NCI-H1092 (cell line): ENCODE results near the gene TMEM134.
A peak's percentile ranks its signal among the peaks of the same experiment; 100 is the strongest.
"Not testable (repeated sequence)": the region's sequence is repeated elsewhere in the genome, so short reads cannot be mapped to it uniquely, and the experiment has no call there.

Source experiments
- DNase-seq: peaks from one replicate; lab custom pipeline; 2025; lab: John Stamatoyannopoulos, UW

TMEM134 gene

GRCh38 chr11:67485873-67486361 lies 16.9 kb upstream of the TMEM134 start:
- DNase-seq = not testable (repeated sequence)

DNA sequence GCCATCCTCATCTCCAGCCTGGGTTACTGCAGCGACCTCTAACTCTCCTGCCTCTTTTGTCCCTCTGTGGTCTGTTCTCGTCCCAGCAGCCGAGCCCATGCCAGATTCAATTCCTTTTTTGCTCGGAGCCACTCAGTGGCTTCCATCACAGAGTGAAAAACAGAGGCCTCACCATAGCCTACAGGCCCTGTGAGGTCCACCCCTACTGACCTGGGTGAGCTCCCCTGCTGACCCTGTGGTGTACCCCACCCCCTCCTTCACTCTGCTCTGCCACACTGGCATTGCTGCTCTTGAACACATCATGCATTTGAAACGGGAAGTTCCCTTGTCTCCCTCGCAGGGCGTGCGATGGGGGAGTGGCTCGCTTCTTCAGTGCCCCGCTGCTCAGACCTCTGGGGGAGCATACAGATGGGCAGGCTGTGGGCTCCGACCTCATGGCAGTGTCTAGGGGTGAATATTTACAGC lies 15.8 kb upstream of the TMEM134 start:
- DNase-seq = no peak

DNA sequence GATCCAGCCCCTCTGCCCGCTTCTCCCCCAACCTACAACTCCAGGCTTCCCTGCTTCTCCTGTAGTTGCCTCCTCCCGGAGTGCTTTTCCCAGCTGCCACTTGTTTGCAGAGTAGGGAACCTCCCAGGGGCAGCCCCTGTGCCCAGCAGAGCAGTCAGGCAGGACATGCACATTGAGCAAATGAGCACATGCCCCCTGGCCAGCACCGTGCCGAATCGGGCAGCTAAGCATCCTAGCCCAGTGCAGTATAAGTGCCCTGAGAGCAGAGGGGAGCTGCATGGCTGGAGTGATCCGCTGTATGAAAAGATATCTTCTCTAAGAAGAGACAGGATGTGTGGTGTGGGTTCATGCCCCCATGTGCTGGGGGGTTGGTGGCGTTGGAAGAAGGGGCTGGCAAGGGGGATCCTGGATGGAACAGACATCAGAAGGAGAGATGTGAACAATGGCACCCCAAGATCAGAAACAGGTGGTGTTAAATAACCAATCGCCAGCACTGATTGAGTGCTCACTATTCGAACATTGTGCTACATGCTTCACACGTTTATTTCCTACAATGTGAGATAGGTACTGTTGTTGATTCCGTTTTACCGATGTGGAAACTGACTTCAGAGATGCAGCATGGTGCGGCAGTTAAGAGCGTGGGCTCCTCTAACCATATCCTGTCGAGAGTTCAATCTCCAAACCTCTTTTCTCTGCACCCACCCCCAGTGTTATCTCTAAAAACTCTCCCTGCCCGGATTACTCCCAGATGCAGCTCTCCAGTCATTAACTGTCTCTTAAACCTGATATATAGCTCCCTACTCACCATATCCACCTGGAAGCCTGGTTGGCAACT lies 15.0 kb upstream of the TMEM134 start:
- DNase-seq = no peak

DNA sequence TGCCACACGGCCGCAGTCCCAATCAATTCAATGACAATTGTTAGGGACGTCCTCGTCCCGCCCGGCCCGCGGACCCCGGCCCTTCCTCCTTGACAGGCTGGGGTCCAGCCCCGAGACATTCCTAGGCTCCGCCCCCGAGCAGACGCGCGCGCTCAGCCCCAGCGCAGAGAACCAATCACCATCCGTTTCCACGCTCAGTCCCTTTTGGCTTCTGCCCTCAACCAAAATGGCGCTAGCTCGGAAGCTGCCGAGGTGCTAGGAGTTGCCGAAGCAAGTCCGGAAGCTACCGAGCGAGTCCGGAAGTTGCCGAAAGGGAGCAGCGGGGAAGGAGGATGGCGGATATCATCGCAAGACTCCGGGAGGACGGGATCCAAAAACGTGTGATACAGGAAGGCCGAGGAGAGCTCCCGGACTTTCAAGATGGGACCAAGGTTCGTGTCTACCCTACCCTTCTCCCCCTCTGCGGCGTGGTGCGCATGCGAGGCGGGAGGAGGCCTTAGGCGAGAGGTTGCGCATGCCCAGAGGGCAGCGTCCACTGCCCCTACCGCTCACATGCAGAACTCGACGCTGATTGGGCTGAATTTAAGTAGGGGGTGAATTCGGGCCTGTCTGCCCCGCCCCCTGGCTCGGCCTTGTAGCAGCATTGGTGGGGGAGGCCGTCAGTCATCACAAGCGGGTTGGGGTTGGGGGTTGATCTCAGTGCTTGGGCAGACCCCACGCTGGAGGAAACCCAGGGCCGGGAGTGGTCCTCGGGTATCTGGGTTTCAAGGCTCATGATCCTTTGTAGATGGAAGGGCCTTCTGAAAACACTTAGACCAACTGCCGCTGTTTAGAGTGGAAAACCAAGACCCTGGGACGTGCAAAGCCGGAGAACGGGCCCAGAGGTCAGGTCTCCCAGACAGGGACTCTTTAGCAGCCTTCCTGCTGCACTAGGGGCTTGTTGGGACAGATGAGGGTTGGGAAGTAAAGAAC lies 14.1 kb upstream of the TMEM134 start, which contains the start of gene AIP:
TSS of gene AIP (plus strand) at position 200 of the 972 bp plus-strand sequence. CDS start at position 333, 133 bp downstream.
- DNase-seq = peak; percentile 99

DNA sequence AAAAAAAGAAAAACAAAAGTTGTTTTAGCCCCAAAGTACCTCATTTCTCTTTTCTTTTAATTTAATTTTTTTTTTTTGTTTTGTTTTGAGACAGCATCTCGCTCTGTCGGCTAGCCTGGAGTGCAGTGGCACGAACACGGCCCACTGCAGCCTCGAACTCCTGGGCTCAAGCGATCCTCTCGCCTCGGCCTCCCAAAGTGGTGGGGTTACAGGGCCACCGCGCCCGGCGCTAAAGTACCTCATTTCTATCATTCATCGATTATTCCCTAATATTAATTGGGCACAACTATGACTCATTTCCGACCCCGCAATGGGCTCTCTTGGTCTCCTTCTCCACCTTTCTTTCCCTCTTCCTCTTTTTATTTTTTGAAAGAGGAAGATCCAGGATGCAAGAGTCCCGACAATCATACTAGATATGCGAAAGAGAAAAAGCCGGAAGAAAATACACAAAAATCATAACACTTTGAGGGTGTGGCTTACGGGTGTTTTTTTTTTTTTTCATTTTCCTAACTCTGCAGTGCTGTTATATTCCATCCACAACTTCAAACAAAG lies 13.3 kb upstream of the TMEM134 start:
- no peak for DNase-seq

DNA sequence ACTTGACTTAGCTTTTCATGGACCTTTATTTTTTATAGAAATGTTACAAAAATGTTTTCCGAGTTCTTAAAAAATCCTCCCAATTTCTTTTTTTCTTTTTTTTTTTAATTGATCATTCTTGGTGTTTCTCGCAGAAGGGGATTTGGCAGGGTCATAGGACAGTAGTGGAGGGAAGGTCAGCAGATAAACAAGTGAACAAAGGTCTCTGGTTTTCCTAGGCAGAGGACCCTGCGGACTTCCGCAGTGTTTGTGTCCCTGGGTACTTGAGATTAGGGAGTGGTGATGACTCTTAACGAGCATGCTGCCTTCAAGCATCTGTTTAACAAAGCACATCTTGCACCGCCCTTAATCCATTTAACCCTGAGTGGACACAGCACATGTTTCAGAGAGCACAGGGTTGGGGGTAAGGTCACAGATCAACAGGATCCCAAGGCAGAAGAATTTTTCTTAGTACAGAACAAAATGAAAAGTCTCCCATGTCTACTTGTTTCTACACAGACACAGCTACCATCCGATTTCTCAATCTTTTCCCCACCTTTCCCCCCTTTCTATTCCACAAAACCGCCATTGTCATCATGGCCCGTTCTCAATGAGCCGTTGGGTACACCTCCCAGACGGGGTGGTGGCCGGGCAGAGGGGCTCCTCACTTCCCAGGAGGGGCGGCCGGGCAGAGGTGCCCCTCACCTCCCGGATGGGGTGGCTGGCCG lies 8.4 kb upstream of the TMEM134 start:
- DNase-seq = not testable (repeated sequence)

DNA sequence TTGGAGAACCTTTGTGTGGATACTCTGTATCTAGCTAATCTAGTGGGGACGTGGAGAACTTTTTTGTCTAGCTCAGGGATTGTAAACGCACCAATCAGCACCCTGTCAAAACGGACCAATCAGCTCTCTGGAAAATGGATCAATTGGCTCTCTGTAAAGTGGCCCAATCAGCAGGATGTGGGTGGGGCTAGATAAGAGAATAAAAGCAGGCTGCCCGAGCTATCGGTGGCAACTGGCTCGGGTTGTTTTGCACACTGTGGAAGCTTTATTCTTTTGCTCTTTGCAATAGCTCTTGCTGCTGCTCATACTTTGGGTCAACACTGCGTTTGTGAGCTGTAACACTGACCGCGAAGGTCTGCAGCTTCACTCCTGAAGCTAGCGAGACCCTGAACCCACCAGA lies 7.6 kb upstream of the TMEM134 start:
- not testable (repeated sequence) for DNase-seq

GRCh38 chr11:67472882-67473281 lies 3.8 kb upstream of the TMEM134 start:
- no peak for DNase-seq

DNA sequence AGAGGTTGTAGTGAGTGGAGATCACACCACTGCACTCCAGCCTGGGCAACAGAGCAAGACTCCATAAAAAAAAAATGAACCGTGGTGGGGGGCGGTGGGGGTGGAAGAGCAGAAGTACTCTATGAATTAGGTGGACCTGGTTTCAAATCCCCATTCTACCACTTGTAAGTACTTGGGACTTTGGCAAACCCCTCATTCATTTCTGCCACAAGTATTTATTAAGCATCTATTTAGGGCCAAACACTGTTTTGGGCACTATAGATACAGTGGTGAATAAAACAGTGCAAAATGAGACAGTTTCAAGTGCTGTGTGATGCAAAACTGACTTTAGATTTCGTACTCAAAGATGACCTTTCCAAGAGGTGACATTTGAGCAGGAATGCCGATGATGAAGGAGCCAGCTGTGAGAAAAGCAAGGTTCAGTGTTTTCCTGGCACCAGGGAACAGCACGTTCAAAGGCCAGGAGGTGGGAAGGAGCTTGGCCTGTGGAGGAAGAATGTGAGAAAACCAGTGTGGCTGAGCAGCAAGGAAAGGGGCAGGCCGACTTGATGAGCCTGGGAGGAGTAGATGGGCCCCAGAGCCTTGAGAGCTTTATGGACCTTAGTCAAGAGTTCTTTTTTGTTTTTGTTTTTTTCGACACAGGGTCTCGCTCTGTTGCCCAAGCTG lies 1.4 kb upstream of the TMEM134 start:
- DNase-seq = no peak

DNA sequence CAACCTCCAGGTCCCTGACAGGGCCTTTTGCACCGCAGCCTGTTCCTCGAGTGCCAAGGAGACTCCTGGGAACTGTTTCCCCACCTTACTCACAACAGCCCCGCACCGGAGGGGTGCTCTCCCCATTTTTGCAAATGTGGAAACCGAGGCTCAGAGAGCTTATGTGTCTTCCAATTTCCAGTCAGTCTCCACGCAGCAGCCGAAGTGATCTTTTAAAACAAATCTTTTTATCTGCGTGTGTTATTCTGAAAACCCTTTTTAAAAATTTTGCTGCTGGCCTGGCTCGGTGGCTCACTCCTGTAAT lies 409 bp upstream of the TMEM134 start:
- DNase-seq = no peak

DNA sequence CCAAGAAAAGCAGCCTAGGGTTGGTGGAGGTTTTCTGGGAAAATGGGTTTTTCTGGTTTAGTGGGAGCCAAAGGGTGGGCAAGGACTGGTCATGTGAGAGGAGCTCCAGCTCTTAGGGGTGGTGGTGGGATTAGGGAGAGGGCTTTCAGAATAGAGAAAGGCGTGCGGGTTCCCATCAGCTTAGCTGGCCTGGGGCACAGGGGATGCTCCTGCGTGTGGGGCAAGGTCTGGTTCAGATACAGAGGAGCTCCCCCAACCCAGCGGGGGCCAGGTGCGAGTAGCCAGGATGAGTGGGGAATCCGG lies 644 bp downstream of the TMEM134 start:
- DNase-seq = no peak

DNA sequence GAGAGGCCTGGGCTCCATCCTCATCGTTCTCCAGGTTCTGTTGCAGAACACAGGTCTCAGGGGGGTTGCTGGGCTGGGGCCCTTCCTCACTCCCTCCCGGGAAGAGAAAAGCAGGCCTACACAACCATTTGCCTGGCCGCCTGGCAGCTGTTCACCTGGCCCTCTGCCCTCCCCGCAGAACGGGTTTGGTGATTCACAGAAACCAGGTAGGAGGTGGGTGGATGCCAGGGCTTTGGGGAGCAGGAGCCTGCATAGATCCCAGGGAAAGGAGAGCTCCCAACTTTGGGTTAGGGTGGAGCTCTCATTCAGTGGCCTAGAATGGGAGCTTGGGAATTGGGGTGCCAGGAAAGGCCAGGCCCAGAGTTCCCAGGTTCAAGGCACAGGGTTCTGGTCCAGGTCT lies 995 bp downstream of the TMEM134 start:
- no peak for DNase-seq

DNA sequence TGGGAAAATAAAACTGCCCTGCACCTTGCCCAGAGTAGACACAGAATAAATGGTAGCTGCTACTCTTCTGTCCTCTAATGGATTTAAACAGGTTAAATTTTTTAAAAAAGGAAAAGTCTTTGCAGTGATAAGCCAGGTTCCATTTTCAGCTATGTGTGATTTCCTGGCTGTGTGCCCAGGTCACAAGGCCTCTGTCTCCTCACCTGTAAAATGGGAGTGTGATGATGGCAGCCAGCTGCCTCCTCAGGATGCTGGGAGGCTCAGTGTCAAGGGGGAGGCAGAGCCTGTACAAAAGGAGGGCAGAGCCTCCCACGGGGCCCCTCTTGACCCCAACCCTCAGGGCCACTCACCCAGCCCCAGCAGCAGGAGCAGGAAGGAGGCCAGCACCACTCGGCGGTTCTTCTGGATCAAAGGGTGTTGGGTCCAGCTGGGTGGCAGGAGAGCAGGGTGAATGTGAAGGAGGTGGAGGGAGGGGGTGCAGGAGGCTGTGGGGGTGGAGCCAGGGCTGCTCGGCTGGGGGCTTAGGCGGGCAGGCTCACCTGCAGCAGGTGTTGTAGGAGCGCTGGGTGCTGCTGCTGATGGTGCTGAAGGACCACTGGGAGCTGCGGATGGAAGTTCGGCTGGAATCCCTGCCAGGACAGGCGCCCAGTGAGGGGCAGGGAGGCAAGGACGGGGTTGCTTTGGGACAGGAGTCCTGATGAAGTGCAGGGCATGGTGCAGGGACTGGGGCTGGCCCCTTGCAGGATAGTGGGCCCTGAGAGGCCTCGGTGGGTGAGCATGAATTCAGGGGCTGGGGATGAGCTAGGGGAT lies 1.9 kb downstream of the TMEM134 start:
- DNase-seq = no peak

DNA sequence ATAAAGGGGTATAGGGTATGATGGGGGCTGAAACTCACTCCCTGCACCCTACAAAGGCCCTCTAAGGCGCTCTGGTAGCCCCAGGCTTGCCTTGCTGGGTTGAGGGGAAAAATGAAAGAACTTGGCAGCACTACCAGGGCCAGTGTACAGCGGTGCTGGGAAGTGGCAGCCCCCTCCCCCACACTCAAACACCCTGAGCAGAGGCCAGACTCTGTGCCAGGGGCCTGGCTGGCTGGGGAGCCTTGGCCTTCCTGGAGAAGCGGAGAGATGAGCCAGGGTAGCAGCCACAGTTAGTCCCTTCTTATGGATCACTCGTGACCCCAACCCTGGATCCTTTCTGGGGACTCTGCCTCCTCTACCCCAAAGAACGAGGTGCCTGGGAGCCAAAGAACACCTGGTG lies 2.7 kb downstream of the TMEM134 start:
- DNase-seq = no peak

DNA sequence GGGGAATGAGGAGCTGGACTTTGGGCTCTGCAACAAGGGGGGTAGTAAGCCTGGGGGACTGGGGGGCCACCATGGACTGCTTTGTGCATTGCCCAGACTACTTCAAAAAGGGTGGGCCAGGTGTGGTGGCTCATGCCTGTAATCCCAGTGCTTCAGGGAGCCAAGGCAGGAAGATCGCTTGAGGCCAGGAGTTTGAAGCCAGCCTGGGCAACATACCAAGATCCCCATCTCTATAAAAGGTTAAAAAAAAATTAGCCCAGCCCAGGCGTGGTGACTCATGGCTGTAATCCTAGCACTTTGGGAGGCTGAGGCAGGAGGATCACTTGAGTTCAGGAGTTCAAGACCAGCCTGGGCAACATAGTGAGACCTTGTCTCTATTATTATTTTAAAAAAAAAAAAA lies 3.5 kb downstream of the TMEM134 start:
- not testable (repeated sequence) for DNase-seq

DNA sequence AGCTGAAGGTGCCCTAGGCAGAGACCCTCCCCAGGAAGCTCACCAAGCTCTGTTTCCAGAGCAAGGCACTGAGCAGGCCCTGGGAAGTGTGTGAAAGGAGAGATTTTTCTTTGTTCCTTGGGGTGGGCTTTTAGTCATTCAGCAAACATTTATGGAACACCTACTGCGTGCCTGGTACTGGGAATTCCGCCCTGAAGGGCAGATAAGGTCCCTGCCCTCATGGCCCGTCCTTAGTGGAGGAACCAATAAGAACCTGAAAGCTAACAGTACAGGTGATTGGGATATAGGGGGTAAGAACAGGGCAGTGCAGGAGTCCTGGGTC lies 3.9 kb downstream of the TMEM134 start:
- DNase-seq = no peak

DNA sequence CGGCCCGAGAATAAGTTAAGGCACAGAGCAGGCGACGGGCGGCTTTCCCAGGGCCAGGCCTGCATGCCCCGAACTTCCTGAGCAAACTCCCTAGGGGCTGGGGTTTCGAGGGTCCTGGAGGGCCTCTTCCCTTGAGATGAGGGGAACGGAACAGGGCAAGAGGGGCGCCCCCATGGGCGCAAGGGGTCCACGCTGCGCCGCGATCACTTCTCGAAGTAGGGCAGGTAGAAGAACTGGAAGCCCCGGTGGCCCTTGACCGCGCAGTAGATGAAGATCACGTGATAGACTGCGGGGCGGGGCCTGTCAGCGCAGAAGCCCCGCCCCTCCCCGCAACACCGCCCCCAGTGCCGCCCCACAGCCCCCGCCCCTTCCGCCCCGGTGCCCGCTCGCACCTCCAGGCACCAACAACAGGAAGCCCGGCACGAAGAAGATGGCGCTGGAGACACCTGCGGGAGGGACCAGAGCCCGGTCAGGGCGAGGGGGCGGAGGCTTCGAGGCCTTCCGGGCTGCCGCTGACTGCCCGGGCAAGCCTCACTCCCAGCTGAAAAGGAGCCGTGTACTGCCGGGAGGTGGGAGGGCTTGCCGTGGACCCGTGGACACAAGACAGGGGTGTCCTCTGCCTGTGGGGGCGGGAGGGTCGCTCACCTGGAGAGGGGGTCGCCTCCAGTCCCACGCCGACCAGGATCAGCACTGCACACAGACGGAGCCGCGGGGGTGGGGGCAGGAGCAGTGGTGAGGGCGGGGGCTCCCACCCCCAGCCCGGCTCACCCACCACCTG lies 4.5 kb downstream of the TMEM134 start:
- peak; percentile 84 for DNase-seq

DNA sequence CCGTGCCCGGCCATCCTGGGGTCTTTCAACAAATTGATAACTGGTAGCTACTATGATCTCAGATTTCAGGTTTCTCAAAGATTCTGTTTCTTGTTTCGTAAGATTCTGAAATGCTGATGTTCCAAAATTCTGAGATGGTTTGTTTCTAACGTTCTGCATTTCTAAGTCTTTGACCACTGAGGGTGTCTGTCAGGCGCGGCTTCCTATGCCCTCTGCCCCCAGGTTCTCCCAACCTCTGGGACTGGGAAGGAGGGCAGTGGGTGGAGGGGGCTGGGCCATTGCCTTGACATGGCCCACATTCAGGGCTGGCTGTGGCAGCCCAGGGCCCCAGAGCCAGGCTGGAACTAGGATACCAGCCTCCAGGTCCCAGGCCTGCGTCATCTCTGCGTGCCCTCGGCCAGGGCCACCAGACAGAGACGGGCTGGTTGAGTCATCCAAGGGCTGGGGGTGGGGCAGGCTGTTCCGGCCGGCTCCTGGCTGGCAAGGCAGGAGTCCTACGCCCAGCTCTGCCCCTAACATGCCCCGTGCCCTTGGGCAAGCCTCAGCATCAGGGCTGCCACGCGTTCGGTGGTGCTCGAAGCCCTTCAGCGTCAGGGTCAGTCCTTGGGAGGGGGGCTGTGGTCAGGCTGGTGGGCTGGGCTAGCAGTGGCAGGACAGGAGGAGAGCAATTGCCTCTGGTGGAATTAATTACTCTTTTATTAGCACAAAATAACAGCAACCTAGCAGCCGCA lies 5.2 kb downstream of the TMEM134 start:
- DNase-seq = no peak

DNA sequence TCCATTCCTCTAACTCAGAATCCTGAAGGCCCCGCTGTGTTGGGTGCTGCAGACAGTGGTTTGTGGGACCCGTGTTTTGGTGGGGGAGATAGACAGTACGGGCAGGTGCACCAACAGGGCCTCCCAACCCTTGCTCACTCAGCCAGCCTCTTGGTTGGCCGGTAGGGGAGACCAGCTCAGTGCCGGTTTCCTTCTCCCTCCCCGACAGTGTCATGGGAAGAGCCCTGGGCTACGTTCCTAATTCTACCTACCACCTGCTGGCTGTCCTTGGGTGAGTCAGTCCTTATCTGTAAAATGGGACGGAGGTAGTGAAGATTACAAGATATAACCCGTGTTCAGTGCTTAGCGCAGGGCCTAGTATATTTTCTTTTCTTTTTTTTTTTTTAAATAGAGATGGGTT lies 5.9 kb downstream of the TMEM134 start:
- no peak for DNase-seq
